Effector memory CD4-positive, alpha-beta T cell (primary cell): ENCODE results near the gene FIGNL1.

Experiments
- DNase-seq, 3 donors: peaks; one replicate each; pipeline ENCODE4 v3.0.0-alpha.2; 2020
- H3K27ac ChIP-seq: 2 replicates; pipeline ENCODE4 v1.7.0; 2013; ENCODE audit warnings: mild to moderate bottlenecking, low read length, moderate library complexity; ENCODE audit not compliant: insufficient read depth, poor library complexity, severe bottlenecking
- H3K27me3 ChIP-seq: replicated peaks from 2 replicates; pipeline ENCODE4 v1.7.0; 2013; ENCODE audit warnings: mild to moderate bottlenecking, low read length; ENCODE audit not compliant: insufficient read depth, control insufficient read depth, poor library complexity, severe bottlenecking
- H3K36me3 ChIP-seq: 2 replicates; pipeline ENCODE4 v1.7.0; 2013; ENCODE audit warnings: mild to moderate bottlenecking, low read length, moderate library complexity; ENCODE audit not compliant: control insufficient read depth, insufficient read depth
- H3K4me1 ChIP-seq: 2 replicates; pipeline ENCODE4 v1.7.0; 2013; ENCODE audit warnings: low read length, mild to moderate bottlenecking; ENCODE audit not compliant: control insufficient read depth, insufficient read depth, poor library complexity, severe bottlenecking
- H3K4me3 ChIP-seq: 2 replicates; pipeline ENCODE4 v1.7.0; 2013; ENCODE audit warnings: low read length, low read depth, mild to moderate bottlenecking; ENCODE audit not compliant: insufficient read depth, poor library complexity, severe bottlenecking
- H3K9me3 ChIP-seq: 2 replicates; pipeline ENCODE4 v1.7.0; 2013; ENCODE audit warnings: mild to moderate bottlenecking, low read length, moderate library complexity; ENCODE audit not compliant: control insufficient read depth

The FIGNL1 gene

GRCh38 chr7:50418086-50418515, 32.0 kb downstream of the FIGNL1 start:
- Histone ChIP-seq H3K27ac (no peak overlapping the region), H3K9me3 (no peaks in the 10 kb centered on the region), H3K4me1 (peaks cover 9% of the 10 kb centered on the region), H3K4me3 (no peak overlapping the region), H3K27me3 (no peaks in the 10 kb centered on the region), H3K36me3 (no peaks in the 10 kb centered on the region)
- peak; percentile 40 to 61 (median 42) for DNase-seq

GRCh38 chr7:50416527-50417182, 33.5 kb downstream of the FIGNL1 start:
- Histone ChIP-seq H3K4me3 (no peak overlapping the region), H3K4me1 (peaks cover 9% of the 10 kb centered on the region), H3K27me3 (no peaks in the 10 kb centered on the region), H3K9me3 (no peaks in the 10 kb centered on the region), H3K36me3 (no peaks in the 10 kb centered on the region), H3K27ac (no peak overlapping the region)
- no peak for DNase-seq

- Histone ChIP-seq H3K9me3 (no peaks in the 10 kb centered on the region), H3K4me3 (no peak overlapping the region), H3K27me3 (no peaks in the 10 kb centered on the region), H3K36me3 (no peaks in the 10 kb centered on the region), H3K27ac (no peak overlapping the region), H3K4me1 (peaks cover 9% of the 10 kb centered on the region)
- DNase-seq, result no peak
These were observed 34.2 kb downstream of the FIGNL1 start for GRCh38 chr7:50415844-50416364.

- H3K27ac ChIP-seq, result no peak overlapping the region
- H3K4me3 ChIP-seq, result no peak overlapping the region
- DNase-seq, result no peak
- H3K36me3 ChIP-seq, result no peaks in the 10 kb centered on the region
- H3K27me3 ChIP-seq, result no peaks in the 10 kb centered on the region
- H3K9me3 ChIP-seq, result no peaks in the 10 kb centered on the region
- peaks cover 9% of the 10 kb centered on the region for H3K4me1 ChIP-seq
These were observed 36.6 kb downstream of the FIGNL1 start for GRCh38 chr7:50413561-50413960.

DNA sequence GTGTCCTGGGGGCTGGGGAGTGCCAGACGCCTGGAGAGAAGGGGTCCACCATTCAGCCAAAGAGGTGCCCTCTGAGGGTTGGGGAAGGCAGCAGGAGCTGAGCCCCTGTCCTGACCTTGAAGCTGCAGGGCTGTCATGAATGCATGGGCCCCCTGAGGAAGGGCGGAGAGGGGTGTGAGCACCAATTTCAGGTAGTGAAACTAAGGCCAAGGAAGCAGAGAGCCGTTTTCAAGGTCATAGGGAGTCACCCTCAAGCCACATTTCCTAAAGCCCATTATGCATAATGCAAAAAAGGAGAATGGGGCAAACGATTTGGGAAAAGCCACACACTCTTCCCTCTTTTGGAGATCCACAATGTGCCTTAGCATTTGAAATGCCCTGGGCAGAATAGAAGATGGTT, 37.2 kb downstream of the FIGNL1 start:
- Histone ChIP-seq H3K4me1 (peaks cover 9% of the 10 kb centered on the region), H3K36me3 (no peaks in the 10 kb centered on the region), H3K9me3 (no peaks in the 10 kb centered on the region), H3K27ac (no peak overlapping the region), H3K4me3 (no peak overlapping the region), H3K27me3 (no peaks in the 10 kb centered on the region)
- DNase-seq, result no peak

GRCh38 chr7:50411332-50411731, 38.8 kb downstream of the FIGNL1 start:
- peaks cover 5% of the 10 kb centered on the region for H3K4me1 ChIP-seq
- no peaks in the 10 kb centered on the region for H3K27me3 ChIP-seq

DNA sequence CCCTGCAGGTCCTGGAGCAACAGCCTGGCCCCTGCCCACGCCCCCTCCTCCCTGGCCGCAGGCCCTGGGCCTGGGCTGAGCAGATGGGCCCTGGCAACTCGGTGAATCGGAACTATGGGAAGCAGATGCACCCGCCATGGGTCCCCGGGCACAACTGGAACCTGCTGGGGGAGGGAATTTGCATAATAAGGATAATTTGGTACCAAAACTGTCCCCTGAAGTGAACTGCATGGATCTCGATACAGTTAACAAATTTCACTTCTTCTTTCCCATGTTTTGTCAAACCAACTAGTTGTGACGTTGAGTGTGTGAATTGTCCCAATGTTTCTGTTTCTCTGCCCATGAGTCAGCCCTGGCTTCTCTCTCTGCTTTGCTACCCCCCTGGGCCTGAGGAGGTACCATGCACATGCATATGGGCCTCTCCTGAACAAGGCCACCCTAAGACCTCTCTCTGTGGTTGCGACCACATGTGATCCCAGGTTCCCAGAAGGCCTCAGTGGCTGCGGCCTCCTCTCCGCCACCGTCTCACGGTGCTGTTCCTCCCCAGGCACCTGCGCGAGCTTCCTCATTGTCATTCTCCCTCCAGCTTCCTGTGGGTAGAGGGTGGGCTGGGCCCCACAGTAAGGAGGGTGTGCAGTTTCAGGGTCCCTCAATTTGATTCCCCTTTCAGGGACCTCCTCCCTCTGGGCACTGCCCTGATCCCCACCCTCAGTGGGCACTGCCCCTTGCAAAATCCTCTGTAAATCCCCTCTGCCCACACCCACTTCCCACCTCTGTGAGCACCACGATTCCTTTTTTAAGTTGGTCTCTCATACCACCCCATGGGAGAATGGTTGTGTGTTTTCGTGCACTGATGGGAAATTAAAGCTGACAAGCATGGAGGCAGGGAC, 40.0 kb downstream of the FIGNL1 start:
- no peak for DNase-seq
- Histone ChIP-seq H3K27me3 (no peaks in the 10 kb centered on the region), H3K4me1 (no peaks in the 10 kb centered on the region), H3K27ac (no peak overlapping the region), H3K4me3 (no peak overlapping the region), H3K9me3 (no peaks in the 10 kb centered on the region), H3K36me3 (no peaks in the 10 kb centered on the region)

More at GRCh38 chr7:50411332-50411731, 38.8 kb downstream of the FIGNL1 start:
- H3K27ac ChIP-seq, result no peak overlapping the region
- no peaks in the 10 kb centered on the region for H3K36me3 ChIP-seq
- no peaks in the 10 kb centered on the region for H3K9me3 ChIP-seq
- H3K4me3 ChIP-seq, result no peak overlapping the region
- no peak for DNase-seq

GRCh38 chr7:50406935-50407334, 43.2 kb downstream of the FIGNL1 start:
- DNase-seq, result no peak
- Histone ChIP-seq H3K4me1 (no peaks in the 10 kb centered on the region), H3K27me3 (no peaks in the 10 kb centered on the region), H3K27ac (no peak overlapping the region), H3K36me3 (peaks cover 13% of the 10 kb centered on the region), H3K9me3 (no peaks in the 10 kb centered on the region), H3K4me3 (no peak overlapping the region)

DNA sequence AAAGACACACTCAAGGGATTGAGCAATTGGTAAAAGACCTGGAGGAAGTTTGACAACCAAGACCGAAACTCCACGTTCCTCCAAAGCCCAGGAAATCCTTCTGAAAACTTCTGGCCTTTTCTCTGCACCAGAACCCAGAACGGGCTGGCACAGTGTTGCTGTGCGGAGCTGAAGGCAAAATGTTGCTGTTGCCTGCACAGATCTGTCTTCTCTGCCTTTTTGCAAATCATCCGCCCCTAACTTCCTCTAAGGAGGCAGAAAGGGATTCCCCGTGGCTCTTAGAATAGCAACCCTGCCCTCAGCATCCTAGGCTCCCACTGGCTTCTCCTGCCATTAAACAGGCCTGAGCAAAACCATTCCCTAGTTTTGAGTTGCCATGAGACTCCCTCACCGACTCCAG, 44.9 kb downstream of the FIGNL1 start:
- no peaks in the 10 kb centered on the region for H3K9me3 ChIP-seq
- no peaks in the 10 kb centered on the region for H3K27me3 ChIP-seq
- no peaks in the 10 kb centered on the region for H3K4me1 ChIP-seq
- H3K4me3 ChIP-seq, result no peak overlapping the region
- H3K36me3 ChIP-seq, result peaks cover 30% of the 10 kb centered on the region
- DNase-seq, result no peak
- peak overlapping the region; percentile 39 for H3K27ac ChIP-seq

DNA sequence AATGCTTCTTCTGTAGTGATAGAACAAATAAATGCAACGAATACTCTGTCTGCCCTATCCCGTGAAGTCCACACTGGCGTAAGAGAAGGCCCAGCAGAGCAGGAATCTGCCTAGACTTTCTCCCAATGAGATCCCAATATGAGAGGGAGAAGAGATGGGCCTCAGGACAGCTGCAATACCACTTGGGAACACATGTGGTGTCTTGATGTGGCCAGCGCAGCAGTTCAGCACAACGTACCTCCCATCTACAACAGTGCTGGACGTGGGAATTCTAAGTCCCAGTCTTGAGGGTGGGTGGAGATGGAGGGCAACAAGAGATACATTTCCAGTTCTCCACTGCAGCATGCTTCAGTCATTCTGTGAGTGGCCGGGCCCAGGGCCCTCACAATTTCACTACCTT, 45.8 kb downstream of the FIGNL1 start:
- no peak for DNase-seq
- H3K4me3 ChIP-seq, result no peak overlapping the region
- H3K4me1 ChIP-seq, result no peaks in the 10 kb centered on the region
- no peaks in the 10 kb centered on the region for H3K9me3 ChIP-seq
- no peaks in the 10 kb centered on the region for H3K27me3 ChIP-seq
- H3K36me3 ChIP-seq, result peaks cover 39% of the 10 kb centered on the region
- no peak overlapping the region for H3K27ac ChIP-seq
